Stimulated activated memory B cell treated with anti-CD40 and anti-IgM and Interleukin-4, amounts not matched to agents 10 μg/mL and 1 μg/mL and 100 μg/mL, for 72 hours (primary cell): ENCODE results near the gene ATG101.

Experiments
- ATAC-seq: fragments of 150-1000 bp; cut with Tn5 transposase; 2 replicates; pipeline ENCODE4 v1.10.0; 2021
- H3K27ac Mint-ChIP-seq: one replicate; pipeline ENCODE4 v1.8.0; 2022; ENCODE audit warnings: mild to moderate bottlenecking, mixed read lengths
- H3K27me3 Mint-ChIP-seq: one replicate; pipeline ENCODE4 v1.8.0; 2022; ENCODE audit warnings: mixed read lengths
- H3K36me3 Mint-ChIP-seq: one replicate; pipeline ENCODE4 v1.8.0; 2022; ENCODE audit warnings: mixed read lengths
- H3K4me1 Mint-ChIP-seq: one replicate; pipeline ENCODE4 v1.8.0; 2022; ENCODE audit warnings: mixed read lengths
- H3K4me3 Mint-ChIP-seq: one replicate; pipeline ENCODE4 v1.8.0; 2022; ENCODE audit warnings: mild to moderate bottlenecking, moderate library complexity, mixed read lengths
- H3K9me3 Mint-ChIP-seq: one replicate; pipeline ENCODE4 v1.8.0; 2022; ENCODE audit warnings: mixed read lengths

ATG101 gene

DNA sequence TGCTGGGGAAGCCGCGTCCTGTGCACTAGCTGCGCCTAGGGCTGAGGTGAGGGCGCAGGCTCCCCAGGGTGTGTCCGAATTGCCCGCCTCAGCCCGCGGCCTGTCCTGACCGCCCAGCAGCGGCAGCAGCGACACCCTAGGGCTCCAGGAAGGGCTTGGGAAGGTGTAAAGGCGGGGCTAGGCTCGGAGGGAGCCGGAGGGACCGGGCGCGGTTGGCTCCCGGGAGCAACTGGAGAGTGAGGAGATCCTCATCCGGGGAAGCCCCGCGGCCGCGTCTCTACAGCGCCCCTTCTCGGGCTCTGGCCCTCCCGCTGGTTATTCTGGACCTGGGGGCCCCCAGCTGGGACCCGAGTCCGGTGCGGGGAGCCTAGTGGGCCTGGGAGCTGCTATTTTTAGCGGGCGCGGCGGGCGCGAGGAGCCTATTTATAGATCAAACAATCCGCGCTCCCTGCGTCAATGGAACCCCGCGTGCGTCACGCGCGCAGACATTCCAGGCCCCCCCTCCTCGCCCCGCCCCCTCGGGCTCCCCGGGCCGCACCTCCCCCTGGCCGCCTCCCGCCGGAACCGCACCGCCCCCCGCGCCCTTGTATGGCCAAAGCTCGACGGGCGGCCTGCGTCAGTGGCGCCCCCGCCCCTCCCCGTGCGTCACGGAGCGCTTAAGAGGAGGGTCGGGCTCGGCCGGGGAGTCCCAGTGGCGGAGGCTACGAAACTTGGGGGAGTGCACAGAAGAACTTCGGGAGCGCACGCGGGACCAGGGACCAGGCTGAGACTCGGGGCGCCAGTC, 18.8 kb upstream of the ATG101 start, which contains the start of gene NR4A1:
Gene NR4A1 (plus strand): TSS at position 685 of the 784 bp plus-strand sequence. CDS start 2,887 bp downstream, outside the sequence.
- peak within 1 kb of the TSS; percentile 89 for H3K4me3 Mint-ChIP-seq
- H3K27me3 Mint-ChIP-seq = no peaks in the 10 kb centered on the region
- peak; percentile 93 for ATAC-seq
- no peaks in the 10 kb centered on the region for H3K9me3 Mint-ChIP-seq
- peaks cover 7% of the 10 kb centered on the region for H3K36me3 Mint-ChIP-seq
- H3K27ac Mint-ChIP-seq = peak within 1 kb of the TSS; percentile 98
- H3K4me1 Mint-ChIP-seq = peaks cover 66% of the 10 kb centered on the region

DNA sequence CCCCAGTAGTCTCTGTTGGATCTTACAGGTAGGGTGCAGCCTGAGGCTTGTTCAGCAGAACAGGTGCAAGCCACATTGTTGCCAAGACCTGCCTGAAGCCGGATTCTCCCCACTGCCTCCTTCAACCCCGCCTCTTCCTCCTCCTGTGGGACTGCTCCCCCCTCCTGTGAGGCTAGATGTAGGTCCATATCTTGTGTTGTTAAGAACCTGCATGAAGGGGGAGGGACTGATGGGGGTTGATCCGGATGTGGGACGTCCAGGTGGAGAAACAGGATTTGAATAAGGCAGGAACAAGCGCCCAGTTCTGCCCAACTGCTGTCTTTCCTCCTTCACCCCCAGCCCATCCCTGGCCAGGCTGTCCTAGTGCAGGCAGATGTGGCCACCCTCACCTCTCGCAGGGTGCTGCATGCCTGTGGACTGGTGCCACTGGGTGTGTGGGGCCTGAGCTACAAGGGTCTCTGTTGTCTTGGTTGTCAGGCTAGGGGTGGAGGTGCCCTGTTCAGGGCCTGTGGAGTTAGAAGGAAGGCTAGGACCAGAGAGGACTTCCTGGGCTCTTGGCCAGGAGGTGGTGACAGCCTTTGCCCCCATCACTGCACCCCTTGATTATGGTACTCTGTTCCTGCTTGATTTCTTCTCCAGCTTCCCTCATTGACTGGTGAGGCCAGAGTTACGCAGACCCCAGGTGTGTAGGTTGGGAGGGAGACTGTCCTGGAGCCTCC, 17.2 kb upstream of the ATG101 start:
- H3K4me1 Mint-ChIP-seq = peaks cover 61% of the 10 kb centered on the region
- no peaks in the 10 kb centered on the region for H3K27me3 Mint-ChIP-seq
- peak overlapping the region; percentile 98 for H3K27ac Mint-ChIP-seq
- H3K4me3 Mint-ChIP-seq = peak overlapping the region; percentile 89
- ATAC-seq = no peak
- H3K9me3 Mint-ChIP-seq = no peaks in the 10 kb centered on the region
- peaks cover 20% of the 10 kb centered on the region for H3K36me3 Mint-ChIP-seq

DNA sequence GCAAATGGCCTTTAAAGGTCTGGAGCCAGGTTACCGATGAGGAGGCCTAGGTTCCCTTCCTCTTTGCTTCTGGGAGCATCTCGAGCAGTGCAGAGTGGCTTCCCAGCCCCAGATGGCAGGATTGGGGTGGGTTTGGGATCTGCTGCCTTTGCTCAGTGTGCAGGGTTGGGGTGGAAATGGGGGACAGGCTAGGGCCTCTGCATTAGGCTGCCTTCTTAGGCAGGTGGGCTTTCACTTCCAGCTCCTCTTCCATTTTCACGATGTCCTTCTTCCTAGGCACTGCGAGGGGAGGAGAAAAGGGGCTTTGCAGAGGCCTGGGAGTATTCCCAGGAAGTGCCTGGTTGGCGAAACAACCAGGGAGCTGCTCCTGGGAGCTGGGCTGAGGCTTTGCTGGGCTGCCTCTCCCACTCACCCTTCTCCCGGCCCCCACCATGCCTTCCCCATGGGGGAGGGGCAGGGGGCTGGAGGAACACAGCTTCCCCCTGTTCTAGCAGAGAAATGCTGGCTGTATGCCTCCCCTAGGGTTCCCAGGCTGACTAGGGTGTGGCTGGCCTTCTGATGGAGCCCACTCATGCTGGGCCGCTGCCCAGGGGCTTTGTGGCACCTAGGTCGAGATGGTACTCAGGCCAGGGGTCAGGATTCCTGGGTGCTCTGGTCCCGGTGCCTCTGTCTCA, 16.1 kb upstream of the ATG101 start:
- Mint-ChIP-seq H3K4me1 (peaks cover 61% of the 10 kb centered on the region), H3K27me3 (no peaks in the 10 kb centered on the region), H3K9me3 (no peaks in the 10 kb centered on the region), H3K36me3 (peaks cover 25% of the 10 kb centered on the region), H3K27ac (peak overlapping the region; percentile 98), H3K4me3 (peak overlapping the region; percentile 89)
- no peak for ATAC-seq

DNA sequence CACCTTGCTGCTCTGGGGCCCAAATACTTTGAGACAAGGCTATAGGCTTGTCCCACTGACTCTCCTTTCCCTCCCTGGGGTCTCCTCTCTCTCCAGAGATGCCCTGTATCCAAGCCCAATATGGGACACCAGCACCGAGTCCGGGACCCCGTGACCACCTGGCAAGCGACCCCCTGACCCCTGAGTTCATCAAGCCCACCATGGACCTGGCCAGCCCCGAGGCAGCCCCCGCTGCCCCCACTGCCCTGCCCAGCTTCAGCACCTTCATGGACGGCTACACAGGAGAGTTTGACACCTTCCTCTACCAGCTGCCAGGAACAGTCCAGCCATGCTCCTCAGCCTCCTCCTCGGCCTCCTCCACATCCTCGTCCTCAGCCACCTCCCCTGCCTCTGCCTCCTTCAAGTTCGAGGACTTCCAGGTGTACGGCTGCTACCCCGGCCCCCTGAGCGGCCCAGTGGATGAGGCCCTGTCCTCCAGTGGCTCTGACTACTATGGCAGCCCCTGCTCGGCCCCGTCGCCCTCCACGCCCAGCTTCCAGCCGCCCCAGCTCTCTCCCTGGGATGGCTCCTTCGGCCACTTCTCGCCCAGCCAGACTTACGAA, 15.4 kb upstream of the ATG101 start:
- Mint-ChIP-seq H3K27ac (peak overlapping the region; percentile 98), H3K4me3 (no peak overlapping the region), H3K9me3 (no peaks in the 10 kb centered on the region), H3K36me3 (peaks cover 30% of the 10 kb centered on the region), H3K4me1 (peaks cover 57% of the 10 kb centered on the region), H3K27me3 (no peaks in the 10 kb centered on the region)
- no peak for ATAC-seq

DNA sequence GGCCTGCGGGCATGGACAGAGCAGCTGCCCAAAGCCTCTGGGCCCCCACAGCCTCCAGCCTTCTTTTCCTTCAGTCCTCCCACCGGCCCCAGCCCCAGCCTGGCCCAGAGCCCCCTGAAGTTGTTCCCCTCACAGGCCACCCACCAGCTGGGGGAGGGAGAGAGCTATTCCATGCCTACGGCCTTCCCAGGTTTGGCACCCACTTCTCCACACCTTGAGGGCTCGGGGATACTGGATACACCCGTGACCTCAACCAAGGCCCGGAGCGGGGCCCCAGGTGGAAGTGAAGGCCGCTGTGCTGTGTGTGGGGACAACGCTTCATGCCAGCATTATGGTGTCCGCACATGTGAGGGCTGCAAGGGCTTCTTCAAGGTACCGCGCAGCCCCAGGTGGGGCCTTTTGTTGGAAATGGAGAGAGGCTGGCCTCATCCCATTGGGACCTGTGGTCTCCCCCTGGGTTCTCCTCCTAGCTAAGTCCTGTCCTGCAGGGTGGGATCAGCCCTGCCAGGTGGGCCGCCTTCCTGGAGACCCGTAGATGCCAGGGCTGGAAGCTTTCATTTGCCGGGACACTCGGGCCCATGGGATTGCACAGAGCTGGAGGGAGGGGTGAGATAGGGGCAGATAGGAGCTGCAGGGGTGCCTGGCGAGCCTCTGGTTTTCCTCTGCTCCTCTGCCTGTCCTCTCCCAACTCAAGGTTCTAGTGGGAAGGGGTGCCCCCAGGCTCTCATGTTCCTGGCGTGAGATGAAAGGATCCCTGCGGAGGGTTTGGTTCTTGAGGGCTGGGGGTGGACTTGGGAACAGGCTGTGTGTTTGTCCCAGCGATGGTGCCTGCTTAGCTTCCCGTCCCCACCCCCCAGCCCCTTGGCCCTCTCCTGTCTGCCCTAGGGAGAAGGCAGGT, 14.7 kb upstream of the ATG101 start:
- Mint-ChIP-seq H3K4me1 (peaks cover 50% of the 10 kb centered on the region), H3K9me3 (no peaks in the 10 kb centered on the region), H3K27me3 (no peaks in the 10 kb centered on the region), H3K36me3 (peaks cover 30% of the 10 kb centered on the region), H3K4me3 (no peak overlapping the region), H3K27ac (no peak overlapping the region)
- no peak for ATAC-seq

DNA sequence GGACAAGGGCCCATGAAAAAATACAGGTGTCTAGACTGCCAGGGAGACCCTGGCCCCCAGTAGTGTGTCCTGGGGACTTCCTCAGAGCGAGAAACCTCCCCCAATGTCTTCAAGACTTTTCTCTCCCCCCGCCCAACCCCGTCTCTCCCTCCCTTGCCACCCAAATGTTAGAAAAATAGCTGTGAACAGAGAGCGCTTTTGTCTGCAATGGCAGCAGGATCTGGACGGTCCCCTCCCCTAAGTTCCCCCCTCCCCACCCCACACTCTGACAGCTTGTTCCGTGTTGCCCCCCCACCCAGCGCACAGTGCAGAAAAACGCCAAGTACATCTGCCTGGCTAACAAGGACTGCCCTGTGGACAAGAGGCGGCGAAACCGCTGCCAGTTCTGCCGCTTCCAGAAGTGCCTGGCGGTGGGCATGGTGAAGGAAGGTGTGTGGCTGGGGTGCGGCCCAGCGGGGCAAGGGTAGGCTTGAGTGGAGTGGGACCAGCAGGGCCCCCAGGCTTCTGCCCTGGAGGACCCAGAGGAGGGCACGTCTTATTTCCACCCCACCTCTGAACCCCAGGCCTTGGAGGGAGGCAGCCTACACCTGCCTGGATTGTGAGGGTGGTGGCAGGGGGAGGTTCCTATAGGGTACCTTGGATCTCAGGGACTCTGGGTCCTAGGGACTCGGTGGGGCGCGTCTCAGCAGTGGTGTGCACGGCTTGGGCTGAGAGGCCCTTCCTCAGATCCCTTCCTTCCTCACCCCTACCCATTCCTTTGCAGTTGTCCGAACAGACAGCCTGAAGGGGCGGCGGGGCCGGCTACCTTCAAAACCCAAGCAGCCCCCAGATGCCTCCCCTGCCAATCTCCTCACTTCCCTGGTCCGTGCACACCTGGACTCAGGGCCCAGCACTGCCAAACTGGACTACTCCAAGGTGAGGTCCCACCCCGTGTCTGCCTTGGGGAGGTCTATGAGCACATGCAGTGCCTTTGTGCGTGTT, 13.8 kb upstream of the ATG101 start:
- no peak for ATAC-seq
- H3K4me3 Mint-ChIP-seq = no peak overlapping the region
- no peaks in the 10 kb centered on the region for H3K27me3 Mint-ChIP-seq
- no peak overlapping the region for H3K27ac Mint-ChIP-seq
- H3K36me3 Mint-ChIP-seq = peaks cover 30% of the 10 kb centered on the region
- peaks cover 43% of the 10 kb centered on the region for H3K4me1 Mint-ChIP-seq
- H3K9me3 Mint-ChIP-seq = no peaks in the 10 kb centered on the region

DNA sequence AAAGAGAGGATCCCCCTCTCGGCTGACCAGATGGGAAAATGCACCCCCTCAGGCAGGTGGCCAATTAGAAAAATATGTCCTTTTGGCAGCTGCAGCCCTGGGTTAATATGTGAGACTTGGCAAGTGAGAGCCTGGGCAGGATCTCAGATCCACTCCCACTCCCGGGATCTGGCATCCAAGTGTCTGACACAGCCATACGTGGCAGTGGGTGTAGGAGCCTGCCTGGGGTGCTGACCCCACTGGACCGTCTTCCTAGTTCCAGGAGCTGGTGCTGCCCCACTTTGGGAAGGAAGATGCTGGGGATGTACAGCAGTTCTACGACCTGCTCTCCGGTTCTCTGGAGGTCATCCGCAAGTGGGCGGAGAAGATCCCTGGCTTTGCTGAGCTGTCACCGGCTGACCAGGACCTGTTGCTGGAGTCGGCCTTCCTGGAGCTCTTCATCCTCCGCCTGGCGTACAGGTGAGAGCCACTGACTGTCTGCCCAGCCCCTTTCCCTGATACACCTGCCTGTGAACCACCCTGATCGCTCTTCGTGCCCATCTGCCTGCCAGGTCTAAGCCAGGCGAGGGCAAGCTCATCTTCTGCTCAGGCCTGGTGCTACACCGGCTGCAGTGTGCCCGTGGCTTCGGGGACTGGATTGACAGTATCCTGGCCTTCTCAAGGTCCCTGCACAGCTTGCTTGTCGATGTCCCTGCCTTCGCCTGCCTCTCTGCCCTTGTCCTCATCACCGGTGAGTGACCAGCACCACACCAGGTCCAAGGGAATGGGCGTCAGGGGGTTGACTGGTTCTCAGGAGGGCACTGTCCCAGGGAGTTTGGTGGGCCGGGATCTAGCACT, 12.8 kb upstream of the ATG101 start:
- no peaks in the 10 kb centered on the region for H3K9me3 Mint-ChIP-seq
- H3K4me1 Mint-ChIP-seq = peaks cover 34% of the 10 kb centered on the region
- H3K4me3 Mint-ChIP-seq = no peak overlapping the region
- no peaks in the 10 kb centered on the region for H3K27me3 Mint-ChIP-seq
- H3K27ac Mint-ChIP-seq = no peak overlapping the region
- ATAC-seq = no peak
- H3K36me3 Mint-ChIP-seq = peaks cover 30% of the 10 kb centered on the region

DNA sequence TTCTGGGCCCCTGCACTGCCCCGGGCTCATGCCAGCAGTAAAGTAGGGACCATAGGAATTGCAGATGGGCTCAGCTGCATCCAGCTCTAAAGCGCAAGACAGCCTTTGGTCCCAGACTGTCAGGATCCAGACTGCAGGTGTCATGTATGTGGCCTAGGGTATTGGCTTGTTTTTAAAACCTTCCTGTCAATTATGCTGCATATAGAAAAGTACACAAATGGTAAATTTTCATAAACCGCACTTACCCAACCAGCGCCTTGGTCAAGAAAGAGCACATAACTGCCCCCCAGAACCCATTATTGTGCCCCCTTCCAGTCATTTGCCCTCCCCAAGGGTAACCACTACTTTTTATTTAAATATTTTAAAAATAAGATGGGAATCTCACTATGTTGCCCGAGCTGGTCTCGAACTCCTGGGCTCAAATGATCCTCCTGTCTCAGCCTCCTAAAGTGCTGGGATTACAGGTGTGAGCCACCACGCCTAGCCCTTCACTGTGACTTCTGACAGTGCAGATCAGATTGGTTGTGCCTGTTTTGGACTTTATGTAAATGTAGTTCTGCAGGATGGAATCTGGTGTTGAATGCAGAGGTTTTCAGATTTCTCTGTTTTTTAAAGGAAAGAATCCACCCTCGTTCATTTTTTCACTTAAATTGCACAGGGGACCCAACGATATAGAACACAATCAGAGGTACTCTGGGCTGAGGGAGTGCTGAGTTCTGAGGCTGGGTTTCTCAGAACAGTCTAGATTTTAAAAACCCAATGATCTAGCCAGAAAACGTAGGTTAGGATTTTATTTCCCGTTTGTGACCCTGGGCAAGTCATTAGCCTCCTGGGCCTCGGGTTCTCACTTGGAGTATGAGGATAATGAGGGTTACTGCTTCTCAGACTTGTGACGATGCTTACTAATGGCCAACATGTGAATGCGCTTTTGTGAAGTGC, 11.9 kb upstream of the ATG101 start:
- Mint-ChIP-seq H3K36me3 (peaks cover 30% of the 10 kb centered on the region), H3K4me1 (peaks cover 25% of the 10 kb centered on the region), H3K27me3 (no peaks in the 10 kb centered on the region), H3K27ac (no peak overlapping the region), H3K4me3 (no peak overlapping the region), H3K9me3 (no peaks in the 10 kb centered on the region)
- ATAC-seq = no peak

DNA sequence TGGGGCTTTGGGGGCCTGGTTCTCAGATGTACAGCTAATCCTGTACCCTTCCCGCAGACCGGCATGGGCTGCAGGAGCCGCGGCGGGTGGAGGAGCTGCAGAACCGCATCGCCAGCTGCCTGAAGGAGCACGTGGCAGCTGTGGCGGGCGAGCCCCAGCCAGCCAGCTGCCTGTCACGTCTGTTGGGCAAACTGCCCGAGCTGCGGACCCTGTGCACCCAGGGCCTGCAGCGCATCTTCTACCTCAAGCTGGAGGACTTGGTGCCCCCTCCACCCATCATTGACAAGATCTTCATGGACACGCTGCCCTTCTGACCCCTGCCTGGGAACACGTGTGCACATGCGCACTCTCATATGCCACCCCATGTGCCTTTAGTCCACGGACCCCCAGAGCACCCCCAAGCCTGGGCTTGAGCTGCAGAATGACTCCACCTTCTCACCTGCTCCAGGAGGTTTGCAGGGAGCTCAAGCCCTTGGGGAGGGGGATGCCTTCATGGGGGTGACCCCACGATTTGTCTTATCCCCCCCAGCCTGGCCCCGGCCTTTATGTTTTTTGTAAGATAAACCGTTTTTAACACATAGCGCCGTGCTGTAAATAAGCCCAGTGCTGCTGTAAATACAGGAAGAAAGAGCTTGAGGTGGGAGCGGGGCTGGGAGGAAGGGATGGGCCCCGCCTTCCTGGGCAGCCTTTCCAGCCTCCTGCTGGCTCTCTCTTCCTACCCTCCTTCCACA, 11.0 kb upstream of the ATG101 start:
- Mint-ChIP-seq H3K27me3 (peaks cover 5% of the 10 kb centered on the region), H3K4me3 (no peak overlapping the region), H3K4me1 (peaks cover 16% of the 10 kb centered on the region), H3K9me3 (no peaks in the 10 kb centered on the region), H3K36me3 (peaks cover 30% of the 10 kb centered on the region), H3K27ac (no peak overlapping the region)
- ATAC-seq = no peak

DNA sequence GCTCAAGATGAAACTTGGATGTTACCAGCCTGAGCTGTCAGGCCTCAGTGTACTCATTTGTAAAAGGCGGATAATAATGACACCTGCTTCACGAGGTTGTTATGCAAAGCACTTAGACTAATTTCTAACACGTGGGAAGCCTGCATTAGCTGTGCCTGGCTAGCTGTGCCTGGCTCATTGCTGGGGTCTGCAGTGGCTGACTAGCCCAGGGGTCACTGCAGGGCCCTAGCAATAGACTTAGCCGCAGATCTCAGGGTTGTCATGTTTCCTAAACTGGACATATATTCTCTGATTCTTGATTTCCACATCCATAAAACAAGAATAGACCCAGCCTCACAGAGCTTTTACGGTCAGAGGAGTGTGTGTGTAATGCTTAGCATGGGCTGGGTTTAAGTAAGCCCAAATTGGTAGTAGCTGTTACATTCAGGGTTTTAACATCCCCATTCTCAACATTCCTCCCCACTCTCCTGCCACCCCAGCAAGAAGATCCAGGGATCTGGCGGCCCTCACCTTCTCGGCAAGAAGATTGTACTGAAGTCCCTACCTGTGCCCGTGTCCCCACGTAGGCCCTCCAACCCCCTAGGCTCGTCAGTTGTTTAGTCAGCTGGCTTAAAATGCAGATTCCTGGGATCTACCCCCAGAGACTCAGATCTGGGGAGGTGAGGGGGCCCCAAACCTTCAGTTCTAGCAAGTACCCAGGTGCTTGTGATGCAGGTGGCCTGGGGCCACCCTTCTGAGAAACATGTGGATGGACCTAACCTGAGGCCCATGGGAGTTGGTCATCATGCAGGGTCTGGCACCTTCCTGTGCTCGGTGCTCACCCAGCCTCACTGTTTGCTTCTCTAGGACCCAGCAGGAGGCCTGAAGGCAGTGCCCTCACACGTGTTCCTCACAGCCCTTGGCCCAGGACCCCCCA, 9.9 kb upstream of the ATG101 start:
- Mint-ChIP-seq H3K4me3 (no peak overlapping the region), H3K27me3 (peaks cover 15% of the 10 kb centered on the region), H3K27ac (no peak overlapping the region), H3K36me3 (peaks cover 23% of the 10 kb centered on the region), H3K4me1 (peaks cover 5% of the 10 kb centered on the region), H3K9me3 (no peaks in the 10 kb centered on the region)
- no peak for ATAC-seq
